GM12892 (cell line): ENCODE measurements around the gene STIMATE.

Source experiments
- POLR2A ChIP-seq: IDR thresholded peaks from 2 replicates; pipeline ENCODE4 v1.6.1; 2011; ENCODE audit warnings: low read depth, low read length, control low read depth
- POLR2AphosphoS5 ChIP-seq: IDR thresholded peaks from 2 replicates; pipeline ENCODE4 v1.6.1; 2011; ENCODE audit warnings: low read depth, low read length, control low read depth
- TAF1 ChIP-seq: IDR thresholded peaks from 2 replicates; pipeline ENCODE4 v1.6.1; 2011; ENCODE audit warnings: low read depth, mild to moderate bottlenecking, control low read depth, low read length, borderline replicate concordance

GRCh38 chr3:52923963-52924362, 26.6 kb upstream of the STIMATE start:
- TF ChIP-seq POLR2AphosphoS5: no peak
- TF ChIP-seq POLR2A: no peak
- TF ChIP-seq TAF1: no peak
